Activated B cell treated with CpG ODN at 0.5 μM for 24 hours (primary cell): Measurements from ENCODE around the gene RIMBP2. TPM values are rescaled to one million over a fixed set of nuclear protein-coding genes. Genes with fewer than 3 reads are reported as not detected.

Experiments
- ATAC-seq: fragments of 200-7000 bp; cut with Tn5 transposase; one replicate; pipeline ENCODE4 v1.10.0; 2021; ENCODE audit warnings: low read depth, mild to moderate bottlenecking, moderate library complexity
- CTCF ChIA-PET: fragments of 350-600 bp; sonication (Branson Sonifier 250); formaldehyde crosslinking; loops from one replicate; lab custom pipeline; 2021; ENCODE audit warnings: antibody characterized with exemption; lab: Charles Lee
- POLR2A ChIA-PET: fragments of 350-600 bp; sonication (Branson Sonifier 250); formaldehyde crosslinking; loops from one replicate; lab custom pipeline; 2021; ENCODE audit warnings: antibody characterized with exemption; lab: Charles Lee
- DNase-seq: peaks from one replicate; pipeline ENCODE4 v3.0.0; 2022
- H3K27ac Mint-ChIP-seq: one replicate; pipeline ENCODE4 v1.8.0; 2020; ENCODE audit warnings: mixed read lengths
- H3K27me3 Mint-ChIP-seq: one replicate; pipeline ENCODE4 v1.8.0; 2021; ENCODE audit warnings: mixed read lengths
- H3K36me3 Mint-ChIP-seq: one replicate; pipeline ENCODE4 v1.8.0; 2021; ENCODE audit warnings: low read depth, mixed read lengths
- H3K4me1 Mint-ChIP-seq: one replicate; pipeline ENCODE4 v1.8.0; 2021; ENCODE audit warnings: mixed read lengths
- H3K4me3 Mint-ChIP-seq: one replicate; pipeline ENCODE4 v1.8.0; 2020; ENCODE audit warnings: mild to moderate bottlenecking, mixed read lengths
- H3K9me3 Mint-ChIP-seq: one replicate; pipeline ENCODE4 v1.8.0; 2020; ENCODE audit warnings: mixed read lengths
- intact Hi-C: fragments of 100-400 bp; cut with micrococcal nuclease; formaldehyde crosslinking; loops from one replicate; pipeline ENCODE4 v1.15.1; 2024
- total RNA-seq: library from RNA; stranded (reverse); gene quantifications from 2 replicates; pipeline ENCODE4 v1.2.3, GENCODE V29; 2022
- TF ChIP-seq, protein P1 (sequence below): fragments of 200-600 bp; IDR thresholded peaks from one replicate; pipeline ENCODE4 v1.8.0; 2022; ENCODE audit warnings: antibody characterized with exemption, mild to moderate bottlenecking

The RIMBP2 gene
- total RNA-seq, 1 donor from 2014 or later = not detected

DNA sequence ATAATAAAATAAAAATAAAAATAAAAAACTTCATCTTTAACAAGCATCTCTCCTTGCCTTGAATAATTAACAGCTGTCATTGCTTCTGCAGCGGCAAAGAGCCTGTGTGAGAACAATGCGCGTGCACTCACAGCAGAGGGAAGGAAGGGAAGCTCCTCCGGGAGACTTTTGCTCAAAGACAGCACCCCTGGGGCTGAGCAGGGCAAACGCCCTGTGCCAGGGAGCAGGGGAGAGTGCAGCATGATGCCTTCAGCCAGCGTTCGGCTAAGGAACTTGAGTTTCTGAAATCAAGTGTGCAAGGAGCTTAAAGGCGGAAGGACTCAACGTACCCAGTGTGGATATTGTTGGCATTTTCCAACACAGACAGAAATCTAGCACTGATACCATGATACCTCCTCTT lies 120.5 kb downstream of the RIMBP2 start:
- Mint-ChIP-seq H3K4me3 (no peak overlapping the region), H3K4me1 (no peaks in the 10 kb centered on the region), H3K27ac (no peak overlapping the region), H3K36me3 (no peaks in the 10 kb centered on the region), H3K27me3 (no peaks in the 10 kb centered on the region), H3K9me3 (peaks cover 7% of the 10 kb centered on the region)
- intact Hi-C loops = no loop called here
- DNase-seq (no peak), ATAC-seq (no peak)
- TF ChIP-seq, protein P1, sequence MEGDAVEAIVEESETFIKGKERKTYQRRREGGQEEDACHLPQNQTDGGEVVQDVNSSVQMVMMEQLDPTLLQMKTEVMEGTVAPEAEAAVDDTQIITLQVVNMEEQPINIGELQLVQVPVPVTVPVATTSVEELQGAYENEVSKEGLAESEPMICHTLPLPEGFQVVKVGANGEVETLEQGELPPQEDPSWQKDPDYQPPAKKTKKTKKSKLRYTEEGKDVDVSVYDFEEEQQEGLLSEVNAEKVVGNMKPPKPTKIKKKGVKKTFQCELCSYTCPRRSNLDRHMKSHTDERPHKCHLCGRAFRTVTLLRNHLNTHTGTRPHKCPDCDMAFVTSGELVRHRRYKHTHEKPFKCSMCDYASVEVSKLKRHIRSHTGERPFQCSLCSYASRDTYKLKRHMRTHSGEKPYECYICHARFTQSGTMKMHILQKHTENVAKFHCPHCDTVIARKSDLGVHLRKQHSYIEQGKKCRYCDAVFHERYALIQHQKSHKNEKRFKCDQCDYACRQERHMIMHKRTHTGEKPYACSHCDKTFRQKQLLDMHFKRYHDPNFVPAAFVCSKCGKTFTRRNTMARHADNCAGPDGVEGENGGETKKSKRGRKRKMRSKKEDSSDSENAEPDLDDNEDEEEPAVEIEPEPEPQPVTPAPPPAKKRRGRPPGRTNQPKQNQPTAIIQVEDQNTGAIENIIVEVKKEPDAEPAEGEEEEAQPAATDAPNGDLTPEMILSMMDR = no peak
- POLR2A ChIA-PET = no interaction called here
- CTCF ChIA-PET = no interaction called here

DNA sequence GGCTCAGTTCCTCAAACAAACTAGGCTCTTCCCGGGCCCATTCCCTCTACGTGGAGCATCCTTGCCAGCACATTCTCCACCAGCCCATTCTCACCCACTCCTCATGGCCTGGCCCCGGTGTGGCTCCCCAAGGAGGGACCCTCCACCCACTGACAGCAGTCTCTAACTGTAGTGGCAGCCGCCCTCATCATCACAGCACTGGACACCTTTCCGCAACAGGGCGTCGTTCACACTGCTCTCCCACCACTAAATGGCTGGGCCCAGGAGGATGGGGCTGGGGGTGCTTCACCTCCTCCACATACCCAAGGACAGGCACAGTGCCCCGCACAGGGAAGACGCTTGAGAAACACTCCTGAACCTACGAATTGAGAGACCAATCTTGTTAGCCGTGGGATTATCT lies 123.0 kb downstream of the RIMBP2 start:
- intact Hi-C loops = no loop called here
- ATAC-seq = no peak
- no peaks in the 10 kb centered on the region for H3K36me3 Mint-ChIP-seq

DNA sequence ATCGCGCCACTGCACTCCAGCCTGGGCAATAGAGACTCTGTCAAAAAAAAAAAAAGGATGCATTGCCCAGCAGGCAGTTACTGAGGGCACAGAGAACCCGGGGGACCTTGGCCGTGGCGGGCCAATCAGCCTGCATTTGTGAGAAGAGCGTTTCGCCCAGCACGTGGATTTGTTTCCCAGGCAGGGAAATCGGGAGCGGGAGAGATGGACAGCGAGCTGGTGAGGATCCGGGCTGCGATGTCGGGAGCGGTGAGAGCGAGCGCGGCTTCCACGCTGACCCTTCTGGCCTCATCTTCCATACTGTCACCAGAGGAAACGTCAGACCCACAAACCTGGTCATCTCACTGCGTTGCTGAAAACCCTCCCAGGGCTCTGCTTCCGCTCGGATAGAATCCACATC lies 123.5 kb downstream of the RIMBP2 start:
- no peak for DNase-seq
- ChIA-PET CTCF (no interaction called here), POLR2A (no interaction called here)
- Mint-ChIP-seq H3K4me3 (no peak overlapping the region), H3K27me3 (no peaks in the 10 kb centered on the region), H3K36me3 (no peaks in the 10 kb centered on the region), H3K4me1 (no peaks in the 10 kb centered on the region), H3K9me3 (peaks cover 2% of the 10 kb centered on the region), H3K27ac (no peak overlapping the region)
- ATAC-seq = no peak
- TF ChIP-seq, protein P1 = no peak
- intact Hi-C loops = no loop called here

More for the DNA sequence above, 123.0 kb downstream of the RIMBP2 start:
- no peak for DNase-seq
- H3K27me3 Mint-ChIP-seq = no peaks in the 10 kb centered on the region
- CTCF ChIA-PET = no interaction called here
- no peaks in the 10 kb centered on the region for H3K4me1 Mint-ChIP-seq
- peaks cover 7% of the 10 kb centered on the region for H3K9me3 Mint-ChIP-seq
- POLR2A ChIA-PET = no interaction called here
- TF ChIP-seq, protein P1 = no peak
- no peak overlapping the region for H3K27ac Mint-ChIP-seq
- H3K4me3 Mint-ChIP-seq = no peak overlapping the region

DNA sequence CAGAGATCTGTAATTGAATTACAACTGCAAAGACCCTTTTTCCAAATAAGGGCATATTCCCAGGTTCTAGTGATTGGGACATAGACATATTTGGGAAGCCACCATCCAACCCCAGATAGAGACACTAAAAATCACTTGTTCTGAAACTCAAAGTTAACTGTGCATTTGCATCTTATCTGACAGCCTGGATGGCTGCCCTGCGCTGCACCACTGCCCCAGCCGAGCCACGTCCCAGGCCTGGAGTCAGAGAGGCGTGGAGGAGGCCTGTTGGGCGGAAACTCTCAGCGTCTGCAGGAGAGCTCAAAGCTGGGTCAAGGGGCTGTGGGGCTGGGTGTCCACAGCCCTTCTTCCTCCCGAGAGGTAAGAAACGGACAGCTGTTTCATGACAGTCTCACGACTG lies 124.4 kb downstream of the RIMBP2 start:
- intact Hi-C loops = no loop called here
- no peak for DNase-seq
- Mint-ChIP-seq H3K27me3 (no peaks in the 10 kb centered on the region), H3K4me3 (no peak overlapping the region), H3K4me1 (no peaks in the 10 kb centered on the region), H3K27ac (no peak overlapping the region), H3K36me3 (no peaks in the 10 kb centered on the region), H3K9me3 (no peaks in the 10 kb centered on the region)
- TF ChIP-seq, protein P1 = no peak
- ChIA-PET CTCF (no interaction called here), POLR2A (no interaction called here)
- no peak for ATAC-seq

DNA sequence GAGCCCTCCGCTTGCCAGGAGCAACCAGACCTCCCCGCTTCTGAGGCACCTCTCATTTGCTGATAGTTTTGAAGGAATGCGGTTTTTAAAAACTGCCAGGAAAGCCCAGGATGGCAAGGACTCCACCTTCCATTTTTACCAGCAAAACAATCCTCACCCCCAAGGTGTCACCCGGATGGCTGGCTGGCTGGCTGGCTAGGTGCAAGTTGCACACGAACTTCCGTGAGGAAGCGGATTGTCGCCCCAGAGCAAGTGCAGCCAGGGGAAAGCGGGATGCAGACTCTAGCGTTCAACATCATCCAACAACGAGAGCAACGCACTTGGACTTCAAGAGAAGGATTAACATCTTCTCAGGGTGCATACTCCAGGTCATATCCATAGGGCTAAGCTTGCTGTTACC lies 125.4 kb downstream of the RIMBP2 start:
- CTCF ChIA-PET = no interaction called here
- Mint-ChIP-seq H3K9me3 (no peaks in the 10 kb centered on the region), H3K4me3 (no peak overlapping the region), H3K27ac (no peak overlapping the region), H3K27me3 (no peaks in the 10 kb centered on the region), H3K4me1 (no peaks in the 10 kb centered on the region), H3K36me3 (no peaks in the 10 kb centered on the region)
- POLR2A ChIA-PET = no interaction called here
- no peak for DNase-seq
- no peak for ATAC-seq
- TF ChIP-seq, protein P1 = no peak
- intact Hi-C loops = no loop called here
